SK-N-SH (cell line): ENCODE data around the gene TRIM43B. TPM values are rescaled to one million over a fixed set of nuclear protein-coding genes. Genes with fewer than 3 reads are reported as not detected.
"Not testable (repeated sequence)": the region's sequence is repeated elsewhere in the genome, so short reads cannot be mapped to it uniquely, and the experiment has no call there.

Source experiments
- CTCF ChIA-PET: fragments of 300-600, 350-600 bp; formaldehyde crosslinking; extraction: SDS; loops from one replicate; lab custom pipeline; 2021; lab: Yijun Ruan, JAX
- POLR2A ChIA-PET: fragments of 350-600 bp; sonication (Branson Sonifier 250); formaldehyde crosslinking; extraction: SDS; loops from one replicate; lab custom pipeline; 2020; ENCODE audit warnings: antibody characterized with exemption, inconsistent platforms; lab: Yijun Ruan, JAX
- DNase-seq: peaks from one replicate; pipeline ENCODE4 v3.0.0; 2012
- H2AFZ ChIP-seq: fragments of 200-600 bp; sonication (generic); 2 replicates; pipeline ENCODE4 v1.8.1; 2016; ENCODE audit warnings: antibody characterized with exemption, mild to moderate bottlenecking, low read depth
- H3F3A ChIP-seq: fragments of 200-600 bp; sonication (generic); replicated peaks from 2 replicates; pipeline ENCODE3; 2016; ENCODE audit warnings: antibody characterized with exemption, mild to moderate bottlenecking; ENCODE audit not compliant: insufficient read depth
- H3K27ac ChIP-seq, 2 experiments: fragments of 200-500 bp in 1 of 2; fragments of 200-600 bp in 1 of 2; sonication (Bioruptor generic) in 1 of 2; sonication (generic), shearing (Covaris generic) in 1 of 2; 2 replicates each; pipeline versions ENCODE4 v1.5.1 to v1.6.1; 2014 to 2016; ENCODE audit warnings: low read depth in 2 of 2, inconsistent platforms in 1 of 2, low read length in 1 of 2, mild to moderate bottlenecking in 1 of 2, mixed read lengths in 1 of 2
- H3K27me3 ChIP-seq: fragments of 200-600 bp; sonication (generic), shearing (Covaris generic); 2 replicates; pipeline ENCODE4 v1.6.1; 2016; ENCODE audit warnings: mixed run types; ENCODE audit not compliant: insufficient read depth
- H3K36me3 ChIP-seq, 2 experiments: fragments of 200-500 bp in 1 of 2; fragments of 200-600 bp in 1 of 2; sonication (Bioruptor generic) in 1 of 2; sonication (generic) in 1 of 2; replicated peaks in 1 of 2; 2 replicates each; pipeline versions ENCODE3 to v1.5.1; 2014 to 2016; ENCODE audit warnings: low read length in 1 of 2, mild to moderate bottlenecking in 1 of 2; ENCODE audit not compliant: insufficient read depth in 2 of 2, control insufficient read depth in 1 of 2
- H3K4me1 ChIP-seq, 2 experiments: fragments of 200-500 bp in 1 of 2; fragments of 200-600 bp in 1 of 2; sonication (Bioruptor generic) in 1 of 2; sonication (generic), shearing (Covaris generic) in 1 of 2; 2 replicates each; pipeline versions ENCODE4 v1.5.1 to v1.6.1; 2014 to 2016; ENCODE audit warnings: low read depth in 1 of 2, low read length in 1 of 2, mixed run types in 1 of 2; ENCODE audit not compliant: insufficient read depth in 2 of 2, control insufficient read depth in 1 of 2
- H3K4me2 ChIP-seq: fragments of 200-600 bp; sonication (generic), shearing (Covaris generic); 2 replicates; pipeline ENCODE4 v1.6.1; 2017; ENCODE audit warnings: mixed run types
- H3K4me3 ChIP-seq, 2 experiments: fragments of 200-500 bp in 1 of 2; fragments of 200-600 bp in 1 of 2; sonication (Bioruptor generic) in 1 of 2; sonication (generic), shearing (Covaris generic) in 1 of 2; 2 replicates each; pipeline versions ENCODE4 v1.5.1 to v1.8.1; 2014 to 2016; ENCODE audit warnings: low read depth in 2 of 2, inconsistent platforms in 1 of 2, low read length in 1 of 2, mild to moderate bottlenecking in 1 of 2, mixed read lengths in 1 of 2, moderate library complexity in 1 of 2
- H3K79me2 ChIP-seq: fragments of 200-600 bp; sonication (generic); 2 replicates; pipeline ENCODE4 v1.8.1; 2017; ENCODE audit warnings: mild to moderate bottlenecking; ENCODE audit not compliant: insufficient read depth
- H3K9ac ChIP-seq: fragments of 200-600 bp; sonication (generic); 2 replicates; pipeline ENCODE4 v1.6.1; 2017; ENCODE audit warnings: mixed run types
- H3K9me2 ChIP-seq: fragments of 200-600 bp; sonication (generic); 2 replicates; pipeline ENCODE4 v1.6.1; 2017; ENCODE audit warnings: mixed run types
- H3K9me3 ChIP-seq: fragments of 200-600 bp; sonication (generic); 2 replicates; pipeline ENCODE4 v1.6.1; 2017; ENCODE audit warnings: mixed run types, mild to moderate bottlenecking, moderate library complexity
- H4K20me1 ChIP-seq: fragments of 200-600 bp; sonication (generic); 2 replicates; pipeline ENCODE4 v1.6.1; 2017; ENCODE audit warnings: mild to moderate bottlenecking, mixed run types; ENCODE audit not compliant: insufficient read depth
- EP300 ChIP-seq, 2 experiments: IDR thresholded peaks; 2 replicates each; pipeline versions ENCODE4 v1.4.0 to v1.6.1; 2012; ENCODE audit warnings: borderline replicate concordance in 1 of 2, low read depth in 1 of 2, low read length in 1 of 2
- EZH2phosphoT487 ChIP-seq: fragments of 200-600 bp; sonication (generic); IDR thresholded peaks from 2 replicates; pipeline ENCODE4 v1.6.1; 2017; ENCODE audit warnings: low read depth, mixed run types, mild to moderate bottlenecking, antibody characterized with exemption, moderate library complexity, borderline replicate concordance
- MEF2A ChIP-seq: IDR thresholded peaks from 2 replicates; pipeline ENCODE4 v1.4.0; 2012; ENCODE audit warnings: low read depth, borderline replicate concordance
- NRF1 ChIP-seq: IDR thresholded peaks from 2 replicates; pipeline ENCODE4 v1.6.1; 2012; ENCODE audit warnings: low read depth, mild to moderate bottlenecking, low read length
- RFX5 ChIP-seq: IDR thresholded peaks from 2 replicates; pipeline ENCODE4 v1.6.1; 2012; ENCODE audit warnings: mild to moderate bottlenecking, improper control_type of control experiment, low read length
- SMC3 ChIP-seq: IDR thresholded peaks from 2 replicates; pipeline ENCODE4 v1.6.1; 2012; ENCODE audit warnings: low read depth, low read length, improper control_type of control experiment
- TAF1 ChIP-seq: IDR thresholded peaks from 2 replicates; pipeline ENCODE4 v1.6.1; 2012; ENCODE audit warnings: low read depth, mild to moderate bottlenecking, low read length, moderate library complexity, borderline replicate concordance
- WGBS: methylation state at CpG from one replicate; pipeline ENCODE4 v1.1.6; 2017; ENCODE audit warnings: low lambda C conversion rate; 5-methylcytosine and 5-hydroxymethylcytosine counted together
- polyA plus RNA-seq, 3 experiments: library from polyadenylated mRNA; depleted of rRNA; stranded (reverse); fragments of >200 nt; gene quantifications; 2 replicates each; pipeline ENCODE4 v1.2.3, GENCODE V29; 2012
- TF ChIP-seq, protein P1 (sequence below): IDR thresholded peaks from 2 replicates; pipeline ENCODE4 v1.4.0; 2012; ENCODE audit warnings: low read depth, borderline replicate concordance
- TF ChIP-seq, protein P2 (sequence below): fragments of 150-350 bp; IDR thresholded peaks from 2 replicates; pipeline ENCODE4 v1.6.1; 2017; ENCODE audit warnings: antibody characterized with exemption, low read length, low read depth, borderline replicate concordance
- TF ChIP-seq, protein P3 (sequence below): fragments of 200-600 bp; sonication (generic); IDR thresholded peaks from 2 replicates; pipeline ENCODE4 v1.6.1; 2017; ENCODE audit warnings: antibody characterized with exemption, mild to moderate bottlenecking, moderate library complexity

The TRIM43B gene
- polyA plus RNA-seq, 1 of the 3 experiments (the other 2 are of a cell fraction) = 0.12 TPM

DNA sequence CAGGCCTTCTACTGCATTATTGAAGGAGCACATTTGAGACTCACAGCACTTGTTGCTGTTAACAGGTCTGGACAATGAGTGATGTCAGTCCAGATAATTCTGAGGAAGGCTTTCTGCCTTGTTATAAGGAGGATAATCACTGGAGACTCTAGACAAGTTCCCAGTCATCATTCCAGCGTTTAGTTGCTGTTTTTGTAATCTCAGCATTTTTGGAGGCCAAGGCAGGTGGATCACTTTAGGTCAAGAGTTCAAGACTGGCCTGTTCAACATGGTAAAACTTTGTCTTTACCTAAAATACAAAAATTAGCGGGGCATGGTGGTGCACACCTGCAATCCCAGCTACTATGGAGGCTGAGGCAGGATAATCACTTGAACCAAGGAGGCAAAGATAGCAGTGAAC is 39.6 kb upstream of the TRIM43B start (continued):
- TF ChIP-seq EP300 (IDR thresholded peaks at IDR 0.05; ENCODE audit: borderline replicate concordance in 1 of 2, low read depth in 1 of 2, low read length in 1 of 2) (no peak), MEF2A (no peak)

DNA sequence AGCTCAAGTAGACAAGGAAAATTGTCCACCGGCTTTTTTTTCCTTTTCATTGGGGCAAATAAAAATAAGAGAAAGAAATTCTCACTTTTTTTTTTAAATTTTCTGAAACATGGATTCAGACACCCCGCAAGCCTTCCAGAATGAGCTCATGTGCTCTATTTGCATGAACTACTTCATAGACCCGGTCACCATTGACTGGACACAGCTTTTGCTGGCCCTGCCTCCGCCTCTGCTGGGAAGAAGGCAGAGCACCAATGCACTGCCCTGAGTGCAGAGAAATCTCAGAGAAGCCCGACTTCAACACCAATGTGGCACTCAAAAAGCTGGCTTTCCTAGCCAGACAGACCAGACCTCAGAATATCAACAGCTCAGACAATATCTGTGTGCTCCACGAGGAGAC is 30.2 kb upstream of the TRIM43B start:
- ChIA-PET POLR2A (no interaction called here), CTCF (no interaction called here)
- Histone ChIP-seq H3K4me3 (no peak overlapping the region), H3K4me1 (no peaks in the 10 kb centered on the region), H3K27ac (no peak overlapping the region), H3K79me2 (no peaks in the 10 kb centered on the region), H3K9me2 (no peaks in the 10 kb centered on the region), H3K9me3 (no peaks in the 10 kb centered on the region), H3K4me2 (no peak overlapping the region), H3K27me3 (no peaks in the 10 kb centered on the region; the same call in 1 of the 2 replicates), H3K36me3 (no peaks in the 10 kb centered on the region), H3K9ac (no peak overlapping the region), H2AFZ (no peak overlapping the region), H3F3A (no peaks in the 10 kb centered on the region), H4K20me1 (no peaks in the 10 kb centered on the region)
- no peak for DNase-seq
- TF ChIP-seq NRF1 (no peak), SMC3 (no peak), EP300 (IDR thresholded peaks at IDR 0.05; ENCODE audit: borderline replicate concordance in 1 of 2, low read depth in 1 of 2, low read length in 1 of 2) (no peak), RFX5 (no peak), EZH2phosphoT487 (no peak), TAF1 (no peak)
- TF ChIP-seq, protein P1, sequence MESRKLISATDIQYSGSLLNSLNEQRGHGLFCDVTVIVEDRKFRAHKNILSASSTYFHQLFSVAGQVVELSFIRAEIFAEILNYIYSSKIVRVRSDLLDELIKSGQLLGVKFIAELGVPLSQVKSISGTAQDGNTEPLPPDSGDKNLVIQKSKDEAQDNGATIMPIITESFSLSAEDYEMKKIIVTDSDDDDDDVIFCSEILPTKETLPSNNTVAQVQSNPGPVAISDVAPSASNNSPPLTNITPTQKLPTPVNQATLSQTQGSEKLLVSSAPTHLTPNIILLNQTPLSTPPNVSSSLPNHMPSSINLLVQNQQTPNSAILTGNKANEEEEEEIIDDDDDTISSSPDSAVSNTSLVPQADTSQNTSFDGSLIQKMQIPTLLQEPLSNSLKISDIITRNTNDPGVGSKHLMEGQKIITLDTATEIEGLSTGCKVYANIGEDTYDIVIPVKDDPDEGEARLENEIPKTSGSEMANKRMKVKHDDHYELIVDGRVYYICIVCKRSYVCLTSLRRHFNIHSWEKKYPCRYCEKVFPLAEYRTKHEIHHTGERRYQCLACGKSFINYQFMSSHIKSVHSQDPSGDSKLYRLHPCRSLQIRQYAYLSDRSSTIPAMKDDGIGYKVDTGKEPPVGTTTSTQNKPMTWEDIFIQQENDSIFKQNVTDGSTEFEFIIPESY = no peak
- TF ChIP-seq, protein P2, sequence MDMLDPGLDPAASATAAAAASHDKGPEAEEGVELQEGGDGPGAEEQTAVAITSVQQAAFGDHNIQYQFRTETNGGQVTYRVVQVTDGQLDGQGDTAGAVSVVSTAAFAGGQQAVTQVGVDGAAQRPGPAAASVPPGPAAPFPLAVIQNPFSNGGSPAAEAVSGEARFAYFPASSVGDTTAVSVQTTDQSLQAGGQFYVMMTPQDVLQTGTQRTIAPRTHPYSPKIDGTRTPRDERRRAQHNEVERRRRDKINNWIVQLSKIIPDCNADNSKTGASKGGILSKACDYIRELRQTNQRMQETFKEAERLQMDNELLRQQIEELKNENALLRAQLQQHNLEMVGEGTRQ = no peak
- TF ChIP-seq, protein P3, sequence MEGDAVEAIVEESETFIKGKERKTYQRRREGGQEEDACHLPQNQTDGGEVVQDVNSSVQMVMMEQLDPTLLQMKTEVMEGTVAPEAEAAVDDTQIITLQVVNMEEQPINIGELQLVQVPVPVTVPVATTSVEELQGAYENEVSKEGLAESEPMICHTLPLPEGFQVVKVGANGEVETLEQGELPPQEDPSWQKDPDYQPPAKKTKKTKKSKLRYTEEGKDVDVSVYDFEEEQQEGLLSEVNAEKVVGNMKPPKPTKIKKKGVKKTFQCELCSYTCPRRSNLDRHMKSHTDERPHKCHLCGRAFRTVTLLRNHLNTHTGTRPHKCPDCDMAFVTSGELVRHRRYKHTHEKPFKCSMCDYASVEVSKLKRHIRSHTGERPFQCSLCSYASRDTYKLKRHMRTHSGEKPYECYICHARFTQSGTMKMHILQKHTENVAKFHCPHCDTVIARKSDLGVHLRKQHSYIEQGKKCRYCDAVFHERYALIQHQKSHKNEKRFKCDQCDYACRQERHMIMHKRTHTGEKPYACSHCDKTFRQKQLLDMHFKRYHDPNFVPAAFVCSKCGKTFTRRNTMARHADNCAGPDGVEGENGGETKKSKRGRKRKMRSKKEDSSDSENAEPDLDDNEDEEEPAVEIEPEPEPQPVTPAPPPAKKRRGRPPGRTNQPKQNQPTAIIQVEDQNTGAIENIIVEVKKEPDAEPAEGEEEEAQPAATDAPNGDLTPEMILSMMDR = no peak
- WGBS = 40% methylated on average over 6 of the region's 6 CpGs

DNA sequence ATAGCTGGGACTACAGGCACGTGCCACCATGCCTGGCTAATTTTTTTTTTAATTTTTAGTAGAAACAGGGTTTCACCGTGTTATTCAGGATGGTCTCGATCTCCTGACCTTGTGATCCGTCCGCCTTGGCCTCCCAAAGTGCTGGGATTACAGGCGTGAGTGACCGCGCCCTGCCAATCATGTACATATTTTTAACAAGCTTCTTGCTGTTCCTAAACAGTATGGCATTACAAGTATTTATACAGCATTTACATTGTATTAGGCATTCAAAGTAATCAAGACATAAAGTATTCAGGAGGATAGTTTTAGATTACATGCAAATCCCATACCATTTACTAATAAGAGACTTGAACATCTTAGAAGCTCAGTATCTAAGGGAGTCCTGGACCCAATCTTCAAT is 29.7 kb upstream of the TRIM43B start:
- POLR2A ChIA-PET, H3K4me3 ChIP-seq, CTCF ChIA-PET, H3K4me2 ChIP-seq, H4K20me1 ChIP-seq, H3K4me1 ChIP-seq, H3K27ac ChIP-seq, H3K9me2 ChIP-seq, H3K9ac ChIP-seq, H3K79me2 ChIP-seq, H3K27me3 ChIP-seq, H3F3A ChIP-seq, H2AFZ ChIP-seq, H3K36me3 ChIP-seq, DNase-seq, H3K9me3 ChIP-seq: not testable (repeated sequence)
- WGBS = 52% methylated on average over 8 of the region's 8 CpGs
